Endothelial cell of umbilical vein (primary cell): Measurements from ENCODE around the gene ANKRD45. TPM values are rescaled to one million over a fixed set of nuclear protein-coding genes. Genes with fewer than 3 reads are reported as not detected.

Experiments
- BruUV-seq: library from RNA; stranded (reverse); fragments of 400-500 nt; replicated peaks from 2 replicates; lab custom pipeline; 2021; lab: Mats Ljungman, UMichigan
- CTCF ChIA-PET: fragments of 300-600, 350-600 bp; sonication (Branson Sonifier 250); formaldehyde crosslinking; loops from one replicate; lab custom pipeline; 2021; ENCODE audit warnings: antibody characterized with exemption, inconsistent platforms; lab: Charles Lee
- POLR2A ChIA-PET: fragments of 300-600, 350-600 bp; sonication (Branson Sonifier 250); formaldehyde crosslinking; loops from one replicate; lab custom pipeline; 2021; ENCODE audit warnings: antibody characterized with exemption, inconsistent platforms; lab: Charles Lee
- DNase-seq: peaks from one replicate; pipeline ENCODE4 v3.0.0-alpha.2; 2011; ENCODE audit warnings: low read depth, low spot score
- FAIRE-seq: peaks from 2 replicates; lab custom pipeline; 2011; peaks lifted over from hg19 to GRCh38; lab: Jason Lieb, UNC
- H2AFZ ChIP-seq: 2 replicates; pipeline ENCODE4 v1.6.0; 2012; ENCODE audit warnings: low read depth, low read length, control low read depth, inconsistent platforms
- H3K27ac ChIP-seq: 2 replicates; pipeline ENCODE4 v1.5.1; 2011; ENCODE audit warnings: low read depth, mild to moderate bottlenecking, control low read depth, low read length, moderate library complexity; ENCODE audit not compliant: insufficient read depth
- H3K27me3 ChIP-seq, 2 experiments: 2 replicates each; pipeline versions ENCODE4 v1.6.0 to v1.6.1; 2011; ENCODE audit warnings: low read length in 2 of 2, mixed read lengths in 1 of 2; ENCODE audit not compliant: control insufficient read depth in 2 of 2, insufficient read depth in 2 of 2
- H3K36me3 ChIP-seq, 2 experiments: 2 replicates in 1 of 2; 3 replicates in 1 of 2; pipeline ENCODE4 v1.5.1; 2011; ENCODE audit warnings: low read length in 2 of 2, mild to moderate bottlenecking in 1 of 2, moderate library complexity in 1 of 2; ENCODE audit not compliant: control insufficient read depth in 2 of 2, insufficient read depth in 2 of 2; ENCODE audit errors: extremely low read depth in 1 of 2
- H3K4me1 ChIP-seq: 3 replicates; pipeline ENCODE4 v1.5.1; 2011; ENCODE audit warnings: mild to moderate bottlenecking, low read length; ENCODE audit not compliant: control insufficient read depth, insufficient read depth; ENCODE audit errors: extremely low read depth
- H3K4me2 ChIP-seq: 2 replicates; pipeline ENCODE4 v1.6.1; 2011; ENCODE audit warnings: low read length, control low read depth, mixed read lengths; ENCODE audit not compliant: insufficient read depth
- H3K4me3 ChIP-seq, 3 experiments: fragments of 200-600 bp in 1 of 3; sonication (generic), shearing (Covaris generic) in 1 of 3; replicated peaks in 1 of 3; 2 replicates each; pipeline ENCODE4 v1.5.1; 2011 to 2016; ENCODE audit warnings: control low read depth in 3 of 3, low read length in 3 of 3, mild to moderate bottlenecking in 2 of 3, inconsistent platforms in 1 of 3, low read depth in 1 of 3, moderate library complexity in 1 of 3; ENCODE audit not compliant: insufficient read depth in 1 of 3
- H3K79me2 ChIP-seq: 2 replicates; pipeline ENCODE4 v1.6.0; 2012; ENCODE audit warnings: low read length, inconsistent platforms; ENCODE audit not compliant: control insufficient read depth, insufficient read depth
- H3K9ac ChIP-seq: replicated peaks from 2 replicates; pipeline ENCODE3; 2011; ENCODE audit warnings: low read length, control low read depth; ENCODE audit not compliant: insufficient read depth; ENCODE audit errors: extremely low read depth
- H3K9me1 ChIP-seq: replicated peaks from 3 replicates; pipeline ENCODE4 v1.6.0; 2011; ENCODE audit warnings: mild to moderate bottlenecking, low read length; ENCODE audit not compliant: control insufficient read depth, insufficient read depth; ENCODE audit errors: extremely low read depth
- H3K9me3 ChIP-seq: replicated peaks from 2 replicates; pipeline ENCODE4 v1.5.1; 2012; ENCODE audit warnings: low read length, inconsistent platforms; ENCODE audit not compliant: control insufficient read depth, insufficient read depth
- H4K20me1 ChIP-seq: replicated peaks from 2 replicates; pipeline ENCODE3; 2011; ENCODE audit warnings: mild to moderate bottlenecking, low read length; ENCODE audit not compliant: control insufficient read depth, insufficient read depth; ENCODE audit errors: extremely low read depth
- EZH2 ChIP-seq: IDR thresholded peaks from 2 replicates; pipeline ENCODE4 v1.6.1; 2012; ENCODE audit warnings: borderline replicate concordance, low read depth, mild to moderate bottlenecking, moderate library complexity, low read length, inconsistent platforms; ENCODE audit not compliant: severe bottlenecking
- FOS ChIP-seq: IDR thresholded peaks from 2 replicates; pipeline ENCODE4 v1.6.1; 2011; ENCODE audit warnings: mild to moderate bottlenecking, low read length, moderate library complexity, borderline replicate concordance; ENCODE audit not compliant: insufficient read depth
- JUN ChIP-seq: IDR thresholded peaks from 2 replicates; pipeline ENCODE4 v1.6.1; 2011; ENCODE audit warnings: borderline replicate concordance, low read depth; ENCODE audit not compliant: insufficient read length, insufficient read depth
- MYC ChIP-seq: IDR thresholded peaks from one replicate; pipeline ENCODE4 v1.6.1; 2011; ENCODE audit warnings: mild to moderate bottlenecking, low read depth, low read length
- POLR2A ChIP-seq: IDR thresholded peaks from 2 replicates; pipeline ENCODE4 v1.6.1; 2012; ENCODE audit warnings: low read depth, mild to moderate bottlenecking, control low read depth, low read length
- POLR2AphosphoS5 ChIP-seq: IDR thresholded peaks from 2 replicates; pipeline ENCODE4 v1.6.1; 2012; ENCODE audit warnings: low read depth, mild to moderate bottlenecking, control low read depth, low read length, moderate library complexity; ENCODE audit not compliant: insufficient read depth
- dilution Hi-C: fragments of 300-500 bp; cut with MboI; formaldehyde crosslinking; loops from one replicate; pipeline ENCODE4 v1.15.0; 2019; ENCODE audit warnings: low sequenced_read_pairs; ENCODE audit not compliant: extremely low pct_ligation_motif_present
- intact Hi-C: fragments of 100-400 bp; cut with micrococcal nuclease; formaldehyde crosslinking; loops from one replicate; pipeline ENCODE4 v1.10.0; 2022
- polyA plus RNA-seq, 4 experiments: library from polyadenylated mRNA; depleted of rRNA in 3 of 4; stranded (reverse) in 3 of 4; unstranded in 1 of 4; fragments of >200 nt; gene quantifications; 2 replicates each; pipeline versions ENCODE4 v1.2.1 to v1.2.3, GENCODE V29; 2011 to 2012; ENCODE audit warnings: missing spikeins in 1 of 4
- total RNA-seq: library from RNA; stranded (reverse); gene quantifications from 2 replicates; pipeline ENCODE4 v1.2.3, GENCODE V29; 2021
- TF ChIP-seq, protein P1 (sequence below), 2 donors: IDR thresholded peaks; 1 replicate in 1 of 2; 2 replicates in 1 of 2; pipeline ENCODE4 v1.5.1; 2011; ENCODE audit warnings: low read length in 2 of 2, mild to moderate bottlenecking in 2 of 2, moderate library complexity in 2 of 2, control low read depth in 1 of 2, inconsistent platforms in 1 of 2, low read depth in 1 of 2; ENCODE audit not compliant: insufficient read depth in 1 of 2; ENCODE audit errors: extremely low read depth in 1 of 2

Gene ANKRD45
- total and polyA plus RNA-seq, 2 donors (not counting 3 experiments of a cell fraction or from before 2014, with no cell fraction given), result 0.19 to 0.62 TPM

DNA sequence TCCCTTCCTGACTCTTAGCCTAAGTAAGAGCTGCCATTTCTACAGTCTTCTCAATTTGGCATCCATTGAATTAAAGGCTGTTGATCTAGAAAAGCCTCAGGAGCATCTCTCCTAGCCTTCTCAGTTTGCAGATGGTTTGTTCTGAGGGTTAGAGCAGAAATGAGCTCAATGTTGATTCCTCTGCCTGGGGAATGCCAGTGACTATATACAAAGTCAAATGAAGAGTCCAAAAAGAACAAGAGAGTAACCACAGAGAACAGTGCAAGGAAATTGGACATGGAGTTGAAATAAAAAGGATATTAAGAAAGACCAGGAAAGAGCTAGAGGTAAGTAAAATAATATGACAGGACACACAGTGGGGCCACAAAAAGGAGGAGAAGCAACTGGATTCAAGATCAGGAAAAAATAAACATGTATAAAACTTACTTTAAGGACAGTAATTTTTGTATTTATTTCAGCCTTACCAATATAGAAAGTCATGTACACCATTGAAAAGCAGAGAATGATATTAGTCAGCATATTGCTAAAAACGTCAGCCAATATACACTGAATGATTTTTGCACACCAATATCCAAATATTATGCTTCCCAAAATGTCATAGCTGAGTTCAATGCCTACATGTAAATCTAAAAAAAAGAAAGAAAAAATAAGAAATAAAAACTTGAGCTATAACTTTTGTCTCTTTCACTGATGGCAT is 88.1 kb downstream of the ANKRD45 start:
- H3K4me2 ChIP-seq, result no peak overlapping the region
- BruUV-seq, result no TSS peak
- no peaks in the 10 kb centered on the region for H3K9me1 ChIP-seq
- no peaks in the 10 kb centered on the region for H3K4me1 ChIP-seq
- ChIA-PET CTCF (interaction anchor here (0.8 to 1.7 kb wide), 3 partner anchors 11 to 23 kb away, joined by 3 read pairs; no protein-coding TSS in a partner anchor), POLR2A (no interaction called here)
- no peak overlapping the region for H3K9ac ChIP-seq
- H2AFZ ChIP-seq, result no peak overlapping the region
- H3K79me2 ChIP-seq, result no peaks in the 10 kb centered on the region
- dilution Hi-C loops (no loop called here), intact Hi-C loops (no loop called here)
- H3K4me3 ChIP-seq, result no peak overlapping the region
- no peak overlapping the region for H3K27ac ChIP-seq
- FAIRE-seq, result no peak
- H3K9me3 ChIP-seq, result no peaks in the 10 kb centered on the region
- peaks cover 4 to 10% of the 10 kb centered on the region in 2 experiments for H3K27me3 ChIP-seq
- DNase-seq, result no peak
- no peaks in the 10 kb centered on the region for H3K36me3 ChIP-seq
- H4K20me1 ChIP-seq, result no peaks in the 10 kb centered on the region
- TF ChIP-seq MYC (no peak), EZH2 (no peak), FOS (no peak), POLR2A (no peak), POLR2AphosphoS5 (no peak), JUN (no peak)
- TF ChIP-seq, protein P1, sequence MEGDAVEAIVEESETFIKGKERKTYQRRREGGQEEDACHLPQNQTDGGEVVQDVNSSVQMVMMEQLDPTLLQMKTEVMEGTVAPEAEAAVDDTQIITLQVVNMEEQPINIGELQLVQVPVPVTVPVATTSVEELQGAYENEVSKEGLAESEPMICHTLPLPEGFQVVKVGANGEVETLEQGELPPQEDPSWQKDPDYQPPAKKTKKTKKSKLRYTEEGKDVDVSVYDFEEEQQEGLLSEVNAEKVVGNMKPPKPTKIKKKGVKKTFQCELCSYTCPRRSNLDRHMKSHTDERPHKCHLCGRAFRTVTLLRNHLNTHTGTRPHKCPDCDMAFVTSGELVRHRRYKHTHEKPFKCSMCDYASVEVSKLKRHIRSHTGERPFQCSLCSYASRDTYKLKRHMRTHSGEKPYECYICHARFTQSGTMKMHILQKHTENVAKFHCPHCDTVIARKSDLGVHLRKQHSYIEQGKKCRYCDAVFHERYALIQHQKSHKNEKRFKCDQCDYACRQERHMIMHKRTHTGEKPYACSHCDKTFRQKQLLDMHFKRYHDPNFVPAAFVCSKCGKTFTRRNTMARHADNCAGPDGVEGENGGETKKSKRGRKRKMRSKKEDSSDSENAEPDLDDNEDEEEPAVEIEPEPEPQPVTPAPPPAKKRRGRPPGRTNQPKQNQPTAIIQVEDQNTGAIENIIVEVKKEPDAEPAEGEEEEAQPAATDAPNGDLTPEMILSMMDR (IDR thresholded peaks at IDR 0.05; ENCODE audit: extremely low read depth in 1 of 2, insufficient read depth in 1 of 2, low read depth in 1 of 2, low read length in 2 of 2), result no peak
